ENCODE results near the gene BDP1.
"Not testable (repeated sequence)": the region's sequence is repeated elsewhere in the genome, so short reads cannot be mapped to it uniquely, and the experiment has no call there.

Gene BDP1

GRCh38 chr5:71591100-71591499 is 135.6 kb downstream of the BDP1 start:
- no peak overlapping the region for H3K4me3 ChIP-seq (ENCODE audit: low read length)
- TF ChIP-seq, protein P1, sequence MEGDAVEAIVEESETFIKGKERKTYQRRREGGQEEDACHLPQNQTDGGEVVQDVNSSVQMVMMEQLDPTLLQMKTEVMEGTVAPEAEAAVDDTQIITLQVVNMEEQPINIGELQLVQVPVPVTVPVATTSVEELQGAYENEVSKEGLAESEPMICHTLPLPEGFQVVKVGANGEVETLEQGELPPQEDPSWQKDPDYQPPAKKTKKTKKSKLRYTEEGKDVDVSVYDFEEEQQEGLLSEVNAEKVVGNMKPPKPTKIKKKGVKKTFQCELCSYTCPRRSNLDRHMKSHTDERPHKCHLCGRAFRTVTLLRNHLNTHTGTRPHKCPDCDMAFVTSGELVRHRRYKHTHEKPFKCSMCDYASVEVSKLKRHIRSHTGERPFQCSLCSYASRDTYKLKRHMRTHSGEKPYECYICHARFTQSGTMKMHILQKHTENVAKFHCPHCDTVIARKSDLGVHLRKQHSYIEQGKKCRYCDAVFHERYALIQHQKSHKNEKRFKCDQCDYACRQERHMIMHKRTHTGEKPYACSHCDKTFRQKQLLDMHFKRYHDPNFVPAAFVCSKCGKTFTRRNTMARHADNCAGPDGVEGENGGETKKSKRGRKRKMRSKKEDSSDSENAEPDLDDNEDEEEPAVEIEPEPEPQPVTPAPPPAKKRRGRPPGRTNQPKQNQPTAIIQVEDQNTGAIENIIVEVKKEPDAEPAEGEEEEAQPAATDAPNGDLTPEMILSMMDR (conservative IDR thresholded peaks at IDR 0.05; ENCODE audit: low read length), result no peak

DNA sequence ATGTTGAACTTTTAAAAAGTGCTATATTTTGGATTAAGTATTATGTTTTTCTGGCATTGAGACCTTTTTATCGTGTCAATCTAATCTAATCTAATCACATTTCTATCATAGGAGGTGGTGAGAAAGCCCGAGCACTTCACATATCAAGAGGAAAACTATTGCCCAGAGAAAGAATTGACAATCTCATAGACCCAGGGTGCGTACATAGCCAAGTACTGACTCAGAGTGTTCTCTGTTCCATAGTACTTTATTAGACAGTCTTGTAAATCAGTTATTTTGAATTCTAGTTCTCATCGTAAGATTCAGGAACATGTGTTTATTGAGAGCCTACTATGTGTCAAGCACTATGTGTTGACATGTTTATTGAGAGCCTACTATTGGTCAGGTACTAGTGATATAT is 140.7 kb downstream of the BDP1 start:
- H3K4me3 ChIP-seq (ENCODE audit: low read length), result no peak overlapping the region
- TF ChIP-seq, protein P1 (conservative IDR thresholded peaks at IDR 0.05; ENCODE audit: low read length), result no peak
- no peak for DNase-seq (ENCODE audit: low read depth)

More at GRCh38 chr5:71591100-71591499, 135.6 kb downstream of the BDP1 start:
- DNase-seq (ENCODE audit: low read depth), result no peak

DNA sequence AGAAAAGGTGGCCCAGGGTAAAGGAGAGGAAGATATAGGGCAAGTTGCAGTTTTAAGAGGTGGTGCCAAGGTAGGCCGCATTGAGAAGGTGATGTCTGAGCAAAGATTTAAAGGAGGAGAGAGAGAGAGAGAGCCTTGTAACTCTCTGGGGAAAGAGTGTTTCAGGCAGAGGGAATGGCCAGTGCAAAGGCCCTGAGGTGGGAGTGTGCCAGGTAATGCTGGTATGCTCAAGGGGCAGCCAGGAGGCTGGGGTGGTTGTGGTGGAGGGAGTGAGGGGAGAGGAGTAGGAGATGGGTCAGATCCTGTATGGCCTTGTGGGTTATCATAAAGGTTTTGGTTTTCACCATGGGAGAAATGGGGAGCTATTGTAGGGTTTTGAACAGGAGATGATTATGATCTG is 141.6 kb downstream of the BDP1 start:
- no peak for DNase-seq (ENCODE audit: low read depth)
- H3K4me3 ChIP-seq (ENCODE audit: low read length), result no peak overlapping the region
- TF ChIP-seq, protein P1 (conservative IDR thresholded peaks at IDR 0.05; ENCODE audit: low read length), result no peak

GRCh38 chr5:71600783-71601182 is 145.3 kb downstream of the BDP1 start:
- no peak for DNase-seq (ENCODE audit: low read depth)
- no peak overlapping the region for H3K4me3 ChIP-seq (ENCODE audit: low read length)
- TF ChIP-seq, protein P1 (conservative IDR thresholded peaks at IDR 0.05; ENCODE audit: low read length), result no peak

DNA sequence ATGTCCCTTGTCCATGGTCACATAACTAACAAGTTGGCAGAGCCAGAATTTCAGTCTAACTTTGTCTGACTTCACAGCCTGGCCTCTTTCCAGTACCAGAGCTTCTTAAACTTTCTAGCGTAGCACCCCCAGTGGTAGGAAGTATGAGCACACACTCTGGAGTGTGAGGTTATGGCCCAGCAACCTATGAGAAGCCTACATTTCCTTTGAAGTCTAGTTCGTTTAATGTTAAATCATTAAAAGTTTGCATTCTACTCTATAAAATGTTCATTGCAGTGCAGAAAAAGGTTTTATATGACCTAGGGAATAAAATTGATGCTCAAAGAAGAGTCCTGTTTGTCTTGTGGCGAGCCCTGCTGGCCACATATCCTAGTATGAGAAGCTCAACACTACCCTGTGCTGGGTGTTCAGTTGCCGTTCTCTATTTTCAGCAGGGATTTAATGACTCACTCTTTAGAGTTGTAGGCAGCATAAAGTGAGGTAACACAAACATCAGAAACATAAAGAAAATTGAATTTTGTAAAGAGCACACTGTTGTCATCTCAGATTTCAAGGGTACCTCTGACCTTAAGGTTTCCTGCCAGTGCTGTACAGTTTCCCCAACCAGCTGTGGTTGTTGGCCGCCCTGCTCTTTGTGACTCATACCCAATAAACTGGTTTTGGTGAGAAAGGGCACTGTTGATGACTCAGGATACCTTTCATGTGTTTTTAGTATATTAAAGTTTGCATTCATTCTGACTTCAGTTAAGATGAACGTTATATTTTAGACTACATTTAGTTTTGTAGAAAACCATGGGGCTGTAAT is 146.0 kb downstream of the BDP1 start:
- no peak overlapping the region for H3K4me3 ChIP-seq (ENCODE audit: low read length)
- peak; percentile 86 for DNase-seq (ENCODE audit: low read depth)
- TF ChIP-seq, protein P1 (conservative IDR thresholded peaks at IDR 0.05; ENCODE audit: low read length), result peak; percentile 59

DNA sequence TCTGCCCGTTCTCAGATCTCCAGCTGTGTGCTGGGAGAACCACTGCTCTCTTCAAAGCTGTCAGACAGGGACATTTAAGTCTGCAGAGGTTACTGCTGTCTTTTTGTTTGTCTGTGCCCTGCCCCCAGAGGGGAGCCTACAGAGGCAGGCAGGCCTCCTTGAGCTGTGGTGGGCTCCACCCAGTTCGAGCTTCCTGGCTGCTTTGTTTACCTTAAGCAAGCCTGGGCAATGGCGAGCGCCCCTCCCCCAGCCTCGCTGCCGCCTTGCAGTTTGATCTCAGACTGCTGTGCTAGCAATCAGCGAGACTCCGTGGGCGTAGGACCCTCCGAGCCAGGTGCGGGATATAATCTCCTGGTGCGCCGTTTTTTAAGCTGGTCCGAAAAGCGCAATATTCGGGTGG is 154.5 kb downstream of the BDP1 start:
- not testable (repeated sequence) for DNase-seq (ENCODE audit: low read depth); H3K4me3 ChIP-seq (ENCODE audit: low read length)

DNA sequence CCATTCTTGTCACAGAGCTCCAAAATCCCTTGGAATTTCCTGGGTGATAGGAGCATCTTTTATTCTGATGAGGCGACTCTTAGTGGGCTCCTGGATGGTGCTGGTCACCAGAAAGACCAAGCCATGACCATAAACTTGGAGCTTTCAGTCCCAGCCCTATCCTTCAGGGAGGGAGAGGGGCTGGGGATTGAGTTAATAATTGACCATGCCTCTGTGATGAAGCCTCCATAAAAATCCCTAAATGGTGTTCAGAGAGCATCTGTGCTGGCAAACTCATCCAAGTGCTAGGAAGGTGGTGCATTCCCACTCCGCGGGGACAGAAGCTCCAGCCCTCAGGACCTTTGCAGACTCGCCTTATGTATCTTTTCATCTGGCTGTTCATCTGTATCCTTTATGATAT is 160.4 kb downstream of the BDP1 start:
- TF ChIP-seq, protein P1 (conservative IDR thresholded peaks at IDR 0.05; ENCODE audit: low read length), result no peak
- H3K4me3 ChIP-seq (ENCODE audit: low read length), result no peak overlapping the region
- DNase-seq (ENCODE audit: low read depth), result no peak
